GM13977 (cell line): ENCODE measurements around the gene P2RY2.

ENCODE experiments used
- DNase-seq: peaks from one replicate; pipeline ENCODE4 v3.0.0; 2012; ENCODE audit warnings: low spot score
- CTCF ChIP-seq: IDR thresholded peaks from 2 replicates; pipeline ENCODE4 v1.5.1; 2012; ENCODE audit warnings: mild to moderate bottlenecking, control low read depth; ENCODE audit not compliant: insufficient read depth; ENCODE audit errors: extremely low read depth, missing control alignments
- in situ Hi-C: fragments of 300-500 bp; cut with MboI; formaldehyde crosslinking; loops from one replicate; pipeline ENCODE4 v1.12.0; 2022; ENCODE audit warnings: low sequenced_read_pairs, low pct_unique_long_range_greater_than_20kb, mixed read lengths, inconsistent platforms; ENCODE audit not compliant: unreplicated experiment

P2RY2 gene

DNA sequence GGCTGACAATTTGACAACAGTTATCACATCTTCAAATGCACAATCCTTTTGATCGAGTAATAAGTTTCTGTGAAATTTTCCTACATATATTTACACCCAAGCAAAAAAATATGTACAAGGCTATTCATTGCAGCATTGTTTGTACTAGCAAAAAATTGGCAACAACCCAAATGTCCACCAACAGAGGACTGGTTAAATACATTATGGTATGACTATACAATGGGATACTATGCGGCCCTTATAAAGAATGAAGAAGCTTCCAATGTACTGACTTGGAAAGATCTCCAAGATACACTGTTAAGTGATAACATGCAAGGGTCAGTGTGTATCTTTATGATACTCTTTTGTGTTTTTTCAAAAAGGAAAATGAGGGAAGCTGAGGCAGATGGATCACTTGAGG lies 8.2 kb upstream of the P2RY2 start:
- DNase-seq, result no peak
- in situ Hi-C loops, result no loop called here
- no peak for TF ChIP-seq CTCF

- DNase-seq, result no peak
- no peak for TF ChIP-seq CTCF
- in situ Hi-C loops, result no loop called here
Measured at GRCh38 chr11:73210916-73211667, 7.0 kb upstream of the P2RY2 start.

GRCh38 chr11:73213196-73214143 lies 4.6 kb upstream of the P2RY2 start:
- DNase-seq, result no peak
- no peak for TF ChIP-seq CTCF
- in situ Hi-C loops, result no loop called here

DNA sequence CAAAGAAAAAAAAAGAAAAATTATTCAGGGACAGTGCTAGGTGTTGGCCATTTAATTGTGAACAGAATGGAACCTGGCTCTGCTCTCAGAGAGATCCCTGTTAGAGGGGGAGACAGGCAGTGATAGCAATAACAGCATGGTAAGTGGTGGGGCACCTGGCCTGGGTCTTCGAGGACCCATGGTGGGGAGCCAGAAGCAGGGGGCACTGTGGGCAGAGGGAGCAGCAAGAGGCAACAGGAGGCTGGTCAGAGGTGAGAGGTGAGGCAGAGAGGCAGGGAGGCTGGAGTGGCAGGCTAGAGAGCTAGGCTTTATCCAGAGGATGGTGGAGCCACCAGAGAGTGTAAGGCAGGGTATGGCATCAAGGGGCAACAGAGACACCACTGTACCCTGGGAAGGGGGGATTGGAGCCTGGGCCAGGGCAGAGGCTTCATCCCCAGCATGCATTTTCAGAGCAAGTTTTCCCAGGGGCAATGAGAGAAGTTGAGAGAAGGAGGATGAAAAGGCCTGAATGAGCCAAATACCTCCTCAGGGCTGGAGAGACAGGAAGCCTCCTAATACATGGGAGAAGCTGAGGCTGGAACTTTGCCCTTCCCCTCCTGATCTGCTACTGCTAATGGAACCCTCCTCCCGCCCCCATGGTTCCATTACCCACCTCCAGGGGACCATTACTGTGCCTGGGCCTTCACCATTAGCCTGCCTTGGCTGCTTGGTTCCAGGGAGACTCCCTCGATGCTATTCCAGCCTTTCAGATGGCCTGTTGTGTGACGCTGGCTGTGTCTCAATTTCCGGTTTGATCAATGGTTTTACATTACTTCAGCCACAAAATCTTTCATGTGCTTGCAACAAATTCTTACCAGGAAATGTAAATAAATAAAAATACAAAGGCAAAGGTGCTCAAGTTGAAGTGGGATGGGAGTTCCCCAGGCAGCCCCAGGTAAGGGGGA lies 2.6 kb upstream of the P2RY2 start:
- in situ Hi-C loops, result no loop called here
- no peak for TF ChIP-seq CTCF
- DNase-seq, result no peak

GRCh38 chr11:73216465-73216864 lies 1.6 kb upstream of the P2RY2 start:
- DNase-seq, result no peak
- in situ Hi-C loops, result no loop called here
- no peak for TF ChIP-seq CTCF

DNA sequence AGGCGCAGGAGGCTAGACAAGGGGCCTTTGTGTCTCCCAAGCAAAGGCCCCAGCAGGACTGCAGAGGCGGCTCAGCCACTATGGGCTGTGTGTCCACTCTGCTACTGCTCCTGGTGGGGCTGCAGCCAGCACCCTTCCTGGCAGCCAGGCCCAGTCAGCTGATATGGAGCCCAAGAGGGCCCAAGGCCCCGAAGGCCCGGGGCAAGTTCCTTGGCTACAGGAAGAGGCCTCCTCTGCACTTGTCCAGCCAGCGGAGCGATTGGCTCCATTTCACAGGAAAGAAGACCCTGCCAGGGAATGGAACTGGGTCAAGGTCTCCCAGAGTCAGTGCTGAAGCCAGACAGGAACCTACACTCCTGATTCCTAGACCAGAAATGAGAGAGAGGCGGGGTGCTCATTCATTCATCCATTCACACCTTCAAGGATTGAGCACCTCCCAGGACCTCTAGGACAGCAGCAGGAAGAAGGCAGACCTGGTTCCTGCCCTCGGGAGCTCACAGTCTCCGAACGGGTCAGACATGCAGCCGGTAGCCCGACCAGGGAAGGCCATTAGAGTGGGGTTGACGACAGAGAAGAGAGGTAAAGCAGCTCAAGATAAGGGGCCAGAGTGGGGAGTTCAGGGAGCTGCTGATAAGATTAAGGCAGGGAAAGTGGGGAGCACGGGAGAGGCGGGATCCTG lies 811 bp upstream of the P2RY2 start:
- no peak for TF ChIP-seq CTCF
- in situ Hi-C loops, result no loop called here
- peak; percentile 15 for DNase-seq
